IPS-NIHi7 (cell line): ENCODE measurements around the gene GFI1B.
A peak's percentile ranks its signal among the peaks of the same experiment; 100 is the strongest.
"Not testable (repeated sequence)": the region's sequence is repeated elsewhere in the genome, so short reads cannot be mapped to it uniquely, and the experiment has no call there.

Experiments used
- DNase-seq: peaks from one replicate; pipeline ENCODE4 v3.0.0; 2012; ENCODE audit warnings: mixed read lengths; ENCODE audit errors: extremely low spot score

The GFI1B gene

DNA sequence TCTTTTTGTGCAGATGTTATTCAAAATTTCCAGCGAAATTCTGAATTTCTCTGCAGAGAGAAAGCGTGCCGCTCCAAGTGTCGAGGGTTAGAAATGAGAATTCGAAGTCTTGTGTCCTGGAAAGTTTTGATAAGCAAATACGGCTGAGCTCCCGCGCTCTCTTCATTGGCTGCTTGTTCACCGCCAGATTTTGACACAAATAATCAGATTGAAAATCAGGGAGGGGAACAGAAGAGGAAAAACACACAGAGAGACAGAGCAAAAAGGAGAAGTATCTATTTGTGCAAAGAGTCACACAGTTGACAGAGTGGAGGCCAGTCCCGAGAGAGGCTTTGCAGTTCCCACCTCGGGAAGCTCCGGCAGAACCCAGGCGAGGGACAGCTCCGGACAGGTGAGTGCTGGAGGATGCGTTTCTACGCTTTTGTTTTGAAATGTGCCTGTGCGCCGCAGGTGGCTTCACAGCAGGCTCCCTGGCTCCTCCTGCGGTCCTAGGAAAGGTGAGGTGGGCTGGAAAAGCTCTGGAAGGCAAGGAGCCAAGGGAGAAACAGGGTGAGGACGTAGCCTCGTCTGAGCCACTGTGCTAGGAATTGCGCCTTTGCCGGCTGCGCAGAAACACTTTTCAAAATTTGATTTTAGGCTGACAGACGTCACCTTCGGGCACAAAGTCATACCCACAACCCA, at the start of gene GFI1B:
GFI1B (plus strand) TSS at position 244 of the 681 bp plus-strand sequence. CDS start 7,985 bp downstream, outside the sequence.
- peak; percentile 60 for DNase-seq

DNA sequence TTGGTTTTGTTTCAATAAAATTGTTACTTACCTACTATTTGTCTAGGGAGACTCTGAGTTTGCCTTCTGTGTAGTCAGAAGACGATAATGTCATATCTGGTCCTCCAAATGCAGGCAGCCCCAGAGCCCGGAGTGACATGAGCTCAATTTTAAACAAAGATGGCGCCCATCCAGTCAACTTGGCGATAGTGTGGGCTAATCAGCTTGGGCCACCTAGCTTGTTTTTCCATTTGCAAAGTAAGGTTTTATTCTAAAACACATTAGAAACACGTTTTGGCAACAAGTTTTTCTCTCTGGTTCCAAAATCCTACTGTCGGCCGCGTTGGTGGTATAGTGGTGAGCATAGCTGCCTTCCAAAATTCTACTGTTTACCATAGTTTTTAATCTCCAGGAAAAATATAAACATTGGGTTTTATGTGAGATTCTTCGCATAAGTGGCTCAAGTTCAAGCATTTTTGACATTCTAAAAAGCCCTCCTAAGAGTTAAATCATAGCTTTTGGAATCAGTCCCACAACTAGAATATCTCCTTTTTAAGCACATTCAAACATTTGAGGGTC, 47.2 kb upstream of the GFI1B start:
- no peak for DNase-seq

DNA sequence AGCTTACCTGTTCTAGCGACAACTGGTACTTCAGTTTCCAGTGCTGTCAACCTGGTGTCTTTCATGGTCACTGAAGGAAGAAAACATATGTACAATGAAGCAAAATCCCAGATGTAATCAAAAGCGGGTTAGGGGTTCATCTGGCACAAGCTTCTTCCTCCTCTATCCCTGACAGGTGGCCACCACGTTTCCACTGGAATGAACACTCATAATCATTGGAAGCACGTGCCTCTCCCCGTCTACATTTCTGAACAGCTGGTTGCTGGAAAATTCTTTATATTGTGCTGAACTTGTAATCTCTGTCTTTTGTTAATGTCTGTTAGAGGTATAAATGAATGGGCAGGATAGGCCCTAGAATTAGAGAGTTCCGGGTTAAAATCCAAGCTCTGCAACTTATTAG, 43.5 kb upstream of the GFI1B start:
- no peak for DNase-seq

DNA sequence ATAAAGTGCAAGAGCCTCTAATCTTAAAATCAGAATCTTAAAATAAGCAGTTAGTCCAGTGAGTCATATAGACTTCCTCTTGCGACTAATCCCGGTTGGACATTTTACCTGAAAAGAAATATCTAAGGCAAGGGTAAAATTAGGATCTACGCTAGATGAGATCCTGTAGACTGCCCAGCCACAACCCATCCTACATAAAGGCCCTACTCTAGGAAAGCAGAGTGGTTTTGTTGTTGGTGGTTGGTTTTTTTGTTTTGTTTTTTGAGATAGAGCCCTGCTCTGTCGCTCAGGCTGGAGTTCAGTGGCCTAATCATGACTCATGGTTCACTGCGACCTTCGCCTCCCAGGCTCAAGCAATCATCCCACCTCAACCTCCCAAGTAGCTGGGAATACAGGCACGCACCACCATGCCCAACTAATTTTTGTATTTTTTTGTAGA, 41.0 kb upstream of the GFI1B start:
- no peak for DNase-seq

DNA sequence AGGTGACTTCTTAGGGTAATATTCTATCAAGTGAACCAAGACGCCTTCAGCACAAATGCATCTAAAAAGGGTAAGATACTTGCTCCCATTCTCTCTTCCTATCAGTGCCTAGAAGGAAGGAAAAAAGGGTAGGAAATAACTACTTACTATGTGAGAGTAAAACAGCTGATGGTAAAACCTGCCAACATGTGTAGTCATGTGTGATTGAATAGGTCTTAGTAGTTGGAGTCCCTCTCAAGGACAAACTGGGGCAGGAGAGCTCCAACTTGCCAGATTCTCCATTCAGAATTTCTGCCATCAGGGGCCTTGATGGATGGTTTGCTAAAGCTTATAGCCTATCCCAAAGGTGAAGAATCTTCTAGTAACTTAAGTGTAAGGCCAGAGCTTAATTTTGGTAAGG, 39.3 kb upstream of the GFI1B start:
- no peak for DNase-seq

DNA sequence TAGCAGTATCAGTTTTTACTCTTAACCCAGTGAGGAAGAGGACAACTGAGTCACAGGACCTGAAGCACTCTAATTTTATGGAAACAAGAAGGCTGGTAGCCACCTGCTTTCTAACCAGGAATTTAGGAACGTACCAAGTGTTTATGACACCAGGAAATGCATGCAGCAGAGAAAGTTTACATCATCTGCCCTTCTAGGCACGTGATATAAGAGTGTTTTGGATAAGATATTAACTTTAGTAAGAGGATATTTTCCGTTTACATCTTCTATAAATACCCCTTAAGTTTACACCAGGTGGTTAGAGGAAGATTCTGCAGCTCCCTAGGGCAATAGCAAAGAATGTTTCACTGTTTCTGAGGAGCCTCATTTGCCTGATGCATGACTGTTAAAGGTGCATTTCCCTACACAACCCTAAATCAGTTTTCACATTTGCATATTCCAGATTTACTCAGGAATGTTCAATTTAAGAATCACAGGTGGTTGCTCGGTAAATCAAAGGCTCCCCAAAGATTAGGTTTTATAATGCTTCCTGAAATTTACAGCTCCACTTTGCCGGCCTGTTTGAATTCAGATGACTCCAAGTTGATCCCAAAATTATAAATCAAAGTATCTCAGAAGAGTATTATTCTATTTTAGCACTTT, 35.8 kb upstream of the GFI1B start:
- DNase-seq: no peak

DNA sequence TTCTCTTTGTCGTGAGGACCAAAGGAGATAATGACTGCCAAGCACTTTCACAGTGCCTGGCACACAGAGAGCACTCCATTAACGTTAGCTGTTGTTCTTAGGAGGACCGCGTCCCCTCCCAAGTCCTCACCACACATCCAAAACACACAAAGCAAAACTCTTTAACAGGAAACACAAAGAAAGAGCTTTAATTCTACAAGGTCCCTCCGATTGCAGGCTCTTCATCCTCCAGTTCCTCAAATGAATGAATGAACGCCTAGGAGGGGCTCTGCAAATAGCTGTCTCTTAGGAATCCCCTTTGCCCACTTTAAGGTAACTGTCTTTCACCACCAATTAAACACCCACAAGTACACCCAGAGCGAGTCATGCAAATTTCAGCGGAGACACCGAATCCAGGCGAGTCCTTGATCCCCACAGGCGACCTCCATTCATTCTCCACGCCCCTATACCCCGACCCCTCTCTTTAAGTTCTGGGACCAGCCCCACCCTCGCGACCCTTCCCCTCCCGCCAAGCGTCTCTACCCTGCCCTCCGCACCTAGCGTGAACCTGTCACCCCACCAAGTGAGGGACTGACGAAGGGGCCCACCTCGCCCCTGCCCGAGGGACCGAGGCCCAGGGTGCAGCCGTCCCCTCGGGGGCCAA, 34.7 kb upstream of the GFI1B start:
- DNase-seq: peak; percentile 19

DNA sequence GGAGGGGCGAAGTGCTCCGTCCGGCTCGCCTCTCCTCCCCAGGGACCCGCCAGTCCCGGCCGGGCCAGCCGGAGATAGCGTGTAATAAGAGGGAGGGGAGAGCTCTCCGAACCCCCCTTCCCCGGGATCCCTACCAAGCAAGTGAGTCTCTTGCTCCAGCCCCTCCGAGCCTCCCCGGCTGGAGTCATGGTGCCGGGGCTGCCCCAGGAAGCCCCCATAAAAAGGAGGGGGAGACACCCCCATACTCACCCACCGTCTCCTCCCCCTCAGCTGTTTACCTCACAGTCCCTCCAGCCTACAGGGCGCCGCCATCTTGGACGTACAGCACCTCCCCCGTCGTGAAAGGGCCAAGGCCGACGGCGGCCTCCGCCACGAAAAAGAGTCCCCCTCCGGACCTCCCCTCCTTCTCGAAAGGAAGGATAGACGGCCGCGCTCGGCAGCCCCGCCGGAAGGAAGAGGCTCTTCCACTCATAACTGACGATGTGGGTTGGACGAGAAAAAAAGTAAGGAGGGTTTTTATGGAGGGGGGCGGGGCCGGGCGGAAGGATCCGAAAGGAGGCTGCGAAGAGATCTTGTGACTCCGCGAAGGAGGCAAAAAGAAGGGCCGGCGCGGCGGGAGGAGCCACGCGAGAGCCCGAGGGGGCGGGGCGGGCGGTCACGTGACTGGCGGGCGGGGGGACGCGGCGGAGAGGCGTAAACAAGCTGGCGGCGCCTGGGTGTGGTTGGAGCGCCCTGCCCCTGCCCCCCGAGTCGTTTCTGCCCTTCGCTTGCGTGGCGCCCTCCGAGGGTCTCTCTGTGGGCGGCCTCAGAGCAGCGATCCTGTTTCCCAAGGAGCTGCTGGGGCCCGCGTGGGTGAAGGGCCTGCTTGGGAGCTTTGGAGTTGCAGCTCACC, 34.0 kb upstream of the GFI1B start, which contains the start of gene TSC1:
TSC1 (minus strand) TSS at position 323 of the 892 bp plus-strand sequence. CDS start 15,744 bp downstream, outside the sequence.
- peak; percentile 96 for DNase-seq

DNA sequence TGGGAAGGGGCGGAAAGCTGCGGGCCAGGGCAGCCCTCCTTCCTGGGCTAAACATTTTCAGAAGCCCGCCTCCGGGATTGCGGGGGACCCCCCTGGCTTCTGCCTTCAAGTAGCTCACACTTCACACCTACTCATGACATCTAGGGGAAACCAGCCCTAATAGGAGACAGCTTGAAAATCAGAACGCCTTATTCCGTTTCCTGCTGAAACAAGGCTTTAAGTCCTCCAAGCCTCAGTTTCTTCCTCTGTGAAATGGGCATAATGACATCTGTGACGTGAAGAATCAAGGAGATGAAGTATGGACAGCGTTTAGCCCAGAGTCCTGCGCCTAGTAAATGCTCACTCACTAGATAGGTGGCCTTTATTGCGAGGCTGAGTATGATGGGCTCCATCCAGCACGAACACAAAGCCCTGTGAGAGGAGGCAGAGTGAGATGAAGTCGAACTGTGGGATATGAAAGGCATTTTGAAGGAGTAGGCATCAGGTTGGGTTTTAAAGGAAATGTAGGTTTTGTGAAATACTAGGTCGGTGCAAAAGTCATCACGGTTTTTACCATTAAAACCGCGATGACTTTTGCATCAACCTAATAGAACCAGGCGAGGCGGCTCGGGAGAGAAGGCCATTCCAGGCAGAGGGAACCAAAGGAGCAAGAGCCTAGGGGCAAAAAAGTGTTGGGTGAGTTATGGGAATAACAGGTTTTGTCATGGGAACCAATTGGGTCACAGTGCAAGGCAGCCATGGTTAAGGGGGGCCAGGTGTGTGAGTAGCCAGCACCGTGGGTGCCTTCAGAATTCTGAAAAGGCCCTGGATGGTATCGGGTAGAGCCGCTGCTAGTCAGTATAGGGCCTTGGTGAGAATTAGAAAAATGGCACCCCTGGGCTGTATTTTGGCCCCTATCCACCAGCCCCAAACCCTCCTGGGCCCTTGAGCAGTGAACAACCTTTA, 33.0 kb upstream of the GFI1B start:
- DNase-seq: no peak

DNA sequence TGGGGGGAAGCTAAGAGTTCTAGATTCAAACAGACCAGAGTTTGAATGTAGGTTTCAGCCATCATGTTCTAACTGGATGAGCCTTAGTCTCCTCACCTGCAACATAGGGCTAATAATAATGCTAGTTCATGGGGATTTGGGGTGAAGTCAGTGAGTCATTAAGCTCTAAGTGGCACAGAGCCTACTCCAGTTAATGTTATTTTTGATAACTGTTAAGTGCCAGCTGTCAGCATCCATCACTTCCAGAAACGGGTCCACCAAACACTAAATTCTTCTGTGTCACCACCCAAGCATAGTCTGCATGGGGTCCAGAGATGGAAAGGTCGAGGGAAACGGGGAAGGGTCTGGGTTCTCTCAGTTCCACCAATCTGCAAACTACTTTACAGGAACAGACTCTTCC, 32.3 kb upstream of the GFI1B start:
- no peak for DNase-seq

DNA sequence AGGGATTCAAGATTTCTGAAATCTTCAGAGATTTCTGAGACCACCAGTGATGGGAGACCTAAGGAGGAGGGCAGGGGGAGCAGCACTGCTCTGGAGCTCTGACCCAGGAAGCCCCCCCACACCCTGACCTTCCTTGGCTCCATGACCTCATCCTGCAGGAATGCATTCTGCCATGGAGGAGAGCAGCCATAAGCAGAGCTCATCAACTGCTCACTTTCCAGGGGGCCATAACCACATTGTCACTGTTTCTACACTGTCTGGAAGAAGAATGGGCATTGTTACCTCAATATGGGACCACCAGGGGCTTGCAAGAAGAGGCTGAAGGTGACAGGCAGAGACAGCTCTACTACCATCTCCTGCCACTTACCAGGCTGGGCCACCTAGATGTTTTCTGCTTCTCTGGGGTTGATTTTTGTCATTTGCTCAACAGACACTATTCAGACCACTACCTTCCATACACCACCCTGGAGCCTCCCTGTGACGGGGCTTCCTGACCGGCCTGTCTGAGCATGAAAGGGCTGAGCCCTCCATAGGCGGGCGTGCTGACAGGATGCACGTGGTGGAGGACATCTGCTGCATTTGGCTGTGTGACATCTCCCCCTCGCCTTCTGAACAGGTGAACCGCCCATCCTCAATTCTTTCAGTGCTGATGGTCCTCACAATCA, 31.7 kb upstream of the GFI1B start:
- peak; percentile 63 for DNase-seq

DNA sequence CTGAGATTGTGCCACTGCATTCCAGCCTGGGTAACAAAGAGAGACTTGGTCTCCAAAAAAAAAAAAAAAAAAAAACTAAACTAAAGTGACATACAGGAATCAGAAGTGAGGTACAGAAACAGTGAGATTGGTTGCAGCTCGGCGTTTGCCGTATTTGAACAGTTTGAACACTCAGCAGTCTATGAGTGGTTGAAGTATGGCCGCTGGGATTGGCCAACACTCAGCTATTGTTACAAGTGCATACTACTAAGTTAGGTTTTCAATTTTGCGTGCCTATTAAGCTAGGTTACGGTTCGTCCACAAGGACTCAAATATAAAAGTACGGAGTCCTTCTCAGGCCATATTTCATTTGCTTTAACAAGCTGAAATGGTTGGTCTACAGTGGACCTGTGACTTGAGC, 30.7 kb upstream of the GFI1B start:
- no peak for DNase-seq

DNA sequence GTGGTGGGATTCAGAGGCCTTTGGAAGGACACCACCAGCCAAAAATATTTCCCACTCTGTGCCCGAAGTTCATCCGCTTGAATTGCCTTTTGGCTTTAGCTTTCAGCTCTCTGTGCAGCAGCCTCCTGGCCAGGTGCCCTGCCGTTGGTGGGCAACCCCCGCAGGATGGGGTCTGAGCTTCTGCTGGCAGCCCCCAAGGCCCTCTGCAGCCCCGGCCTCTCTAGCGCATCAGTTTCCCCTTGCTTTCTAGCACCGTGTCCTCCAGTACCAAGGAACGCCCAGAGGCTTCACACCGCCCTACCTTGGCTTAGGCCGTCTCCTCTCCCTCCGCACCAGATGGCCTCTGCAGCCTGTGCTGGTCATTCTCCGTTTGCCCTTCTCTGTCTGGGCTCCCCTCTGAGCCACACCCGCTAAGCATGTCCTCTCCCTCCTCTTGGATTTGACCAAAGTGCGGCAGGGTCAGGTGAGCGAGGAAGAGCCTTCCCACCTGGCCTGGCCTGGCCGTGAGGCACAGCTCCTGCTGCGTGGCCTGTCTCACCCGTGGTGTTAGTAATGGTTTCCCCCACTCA, 29.9 kb upstream of the GFI1B start:
- no peak for DNase-seq

DNA sequence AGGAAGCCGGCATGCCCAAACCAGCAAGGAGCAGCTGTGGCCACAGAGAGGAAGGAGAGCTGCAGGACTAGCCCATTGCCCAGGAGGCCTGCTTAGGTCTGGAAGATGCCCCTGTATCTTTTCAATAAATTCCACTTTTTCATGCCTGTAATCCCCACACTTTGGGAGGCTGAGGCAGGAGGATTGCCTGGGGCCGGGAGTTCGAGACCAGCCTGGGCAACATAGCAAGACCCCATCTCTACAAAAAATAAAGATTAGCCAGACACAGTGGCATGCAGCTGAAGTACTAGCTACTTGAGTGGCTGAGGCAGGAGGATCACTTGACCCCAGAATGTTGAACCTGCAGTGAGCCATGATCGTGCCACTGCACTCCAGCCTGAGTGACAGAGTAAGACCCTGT, 28.8 kb upstream of the GFI1B start:
- DNase-seq: no peak

DNA sequence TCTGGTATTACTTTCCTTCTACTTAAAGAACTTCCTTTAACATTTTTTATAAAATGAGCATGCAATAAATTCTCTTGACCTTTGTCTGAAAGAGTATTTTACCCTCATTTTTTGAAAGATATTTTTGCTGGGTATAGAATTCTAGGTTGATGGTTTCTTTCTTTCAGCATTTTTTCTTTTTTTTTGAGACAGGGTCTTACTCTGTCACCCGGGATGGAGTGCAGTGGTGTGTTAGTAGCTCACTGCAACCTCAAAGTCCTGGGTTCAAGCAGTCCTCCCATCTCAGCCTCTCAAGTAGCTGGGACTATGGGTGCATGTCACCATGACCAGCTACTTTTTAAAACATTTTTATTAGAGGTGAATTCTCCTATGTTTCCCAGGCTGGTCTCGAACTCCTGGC, 23.4 kb upstream of the GFI1B start:
- DNase-seq: no peak

DNA sequence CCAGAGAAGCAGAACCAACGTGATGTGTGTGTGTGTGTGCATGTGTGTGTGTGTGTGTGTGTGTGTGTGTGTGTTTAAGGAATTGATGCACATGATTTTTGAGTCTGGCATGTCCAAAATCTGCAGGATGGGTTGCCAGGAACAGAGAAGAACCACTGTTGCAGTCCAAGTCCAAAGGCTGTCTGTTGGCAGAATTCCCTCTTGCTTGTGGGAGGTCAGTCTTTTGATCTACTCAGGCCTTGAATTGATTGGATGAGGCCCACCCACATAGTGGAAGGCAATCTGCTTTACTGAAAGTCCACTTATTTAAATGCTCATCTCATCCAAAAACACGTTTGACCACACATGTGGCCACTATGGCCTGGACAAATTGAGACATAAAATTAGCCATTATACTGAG, 22.7 kb upstream of the GFI1B start:
- no peak for DNase-seq

DNA sequence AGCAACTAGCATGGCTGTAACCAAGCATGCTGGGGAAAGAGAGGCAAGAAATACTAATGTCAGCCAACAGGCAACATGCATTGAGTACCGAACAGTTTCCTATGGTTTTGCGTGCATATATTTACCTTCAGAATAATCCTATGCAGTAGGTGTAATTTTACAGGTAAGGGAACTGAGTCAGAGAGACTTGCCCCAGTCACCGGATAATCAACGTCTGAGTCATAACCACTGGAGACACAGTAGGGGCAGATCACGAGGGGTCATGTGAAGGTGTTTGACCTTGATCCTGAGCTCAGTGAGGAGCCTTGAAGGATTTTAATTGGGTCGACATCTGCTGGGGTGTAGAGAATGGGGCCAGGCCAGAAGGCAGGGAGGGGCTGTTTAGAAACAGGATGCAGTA, 20.7 kb upstream of the GFI1B start:
- no peak for DNase-seq

DNA sequence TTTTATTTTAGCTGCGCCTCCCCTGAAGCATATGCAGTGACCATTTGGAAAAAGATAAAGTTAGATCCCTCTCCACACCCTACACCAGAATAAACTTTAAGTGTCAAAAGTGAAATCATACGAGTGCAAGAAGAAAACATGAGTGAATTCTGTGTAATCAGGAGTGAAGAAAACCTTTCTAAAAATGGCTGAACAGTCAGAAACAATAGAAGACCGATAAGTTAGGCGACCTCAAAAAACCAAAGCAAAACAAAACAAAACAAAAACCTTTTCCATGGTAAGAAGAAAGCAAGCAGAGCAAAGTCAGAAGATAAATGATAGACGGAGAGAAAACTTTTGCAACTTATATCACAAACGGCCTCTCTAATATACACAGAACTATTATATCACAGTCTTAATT, 17.5 kb upstream of the GFI1B start:
- no peak for DNase-seq

DNA sequence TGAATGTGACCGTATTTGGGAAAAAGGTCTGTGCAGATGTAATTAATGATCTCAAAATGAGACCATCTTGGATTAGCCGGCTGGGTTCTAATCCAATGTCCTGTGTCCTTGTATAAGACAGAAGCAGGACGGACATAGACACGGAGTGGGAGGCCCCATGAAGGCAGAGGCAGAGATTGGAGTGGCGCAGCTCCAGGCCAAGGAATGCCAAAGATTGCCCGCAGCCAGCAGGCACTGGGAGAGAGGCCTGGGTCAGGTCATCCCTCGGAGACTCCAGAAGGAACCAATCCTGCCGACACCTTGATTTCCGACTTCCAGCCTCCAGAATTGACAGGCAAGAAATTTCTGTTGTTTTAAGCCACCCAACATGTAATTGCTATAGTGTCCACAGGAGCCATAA, 13.0 kb upstream of the GFI1B start:
- no peak for DNase-seq

DNA sequence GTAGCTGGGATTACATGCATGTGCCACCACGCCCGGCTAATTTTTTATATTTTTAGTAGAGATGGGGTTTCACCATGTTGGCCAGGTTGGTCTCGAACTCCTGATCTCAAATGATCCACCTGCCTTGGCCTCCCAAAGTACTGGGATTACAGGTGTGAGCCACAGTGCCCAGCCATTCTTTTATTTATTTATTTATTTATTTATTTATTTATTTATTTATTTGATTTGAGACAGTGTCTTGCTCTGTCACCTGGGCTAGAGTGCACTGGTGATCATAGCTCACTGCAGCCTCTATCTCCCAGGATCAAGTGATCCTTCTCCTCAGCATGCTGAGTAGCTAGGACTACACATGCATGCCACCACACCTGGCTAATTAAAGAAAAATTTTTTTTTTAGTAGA, 10.6 kb upstream of the GFI1B start:
- DNase-seq: not testable (repeated sequence)
